ENCODE measurements around the gene ZBTB12. TPM values are rescaled to one million over a fixed set of nuclear protein-coding genes. Genes with fewer than 3 reads are reported as not detected.

Gene ZBTB12
- total RNA-seq, 4 donors from 2014 or later, result 0.83 to 2.8 (median 1.0) TPM

- 60 to 93% methylated on average over 3 to 5 of the region's 10 CpGs for WGBS, 2 donors
- TF ChIP-seq CTCF (IDR thresholded peaks at IDR 0.05), result no peak
- TF ChIP-seq POLR2A (IDR thresholded peaks at IDR 0.05), result no peak
- Histone ChIP-seq H3K36me3 (peaks cover 24 to 56% (median 41%) of the 10 kb centered on the region in 3 donors), H3K4me3 (no peak overlapping the region), H3K27me3 (no peaks in the 10 kb centered on the region), H3K27ac (no peak overlapping the region), H3K9me3 (no peaks in the 10 kb centered on the region), H3K4me1 (peaks cover 0 to 10% (median 0%) of the 10 kb centered on the region in 3 donors)
- intact Hi-C loops (cut with DNase I), result no loop called here
- no peak for DNase-seq
Observed at GRCh38 chr6:31879901-31880300, 22.0 kb downstream of the ZBTB12 start.

- intact Hi-C loops (cut with DNase I), result no loop called here
- 48 to 72% methylated on average over 8 to 10 of the region's 13 CpGs for WGBS, 2 donors
- TF ChIP-seq POLR2A (IDR thresholded peaks at IDR 0.05) (no peak), CTCF (IDR thresholded peaks at IDR 0.05) (peak in 1 of 6 experiments; percentile 12)
- Histone ChIP-seq H3K4me1 (peaks cover 0 to 10% (median 0%) of the 10 kb centered on the region in 3 donors), H3K27ac (peak overlapping the region in 2 of 4 donors; percentile 54 to 56), H3K4me3 (peak overlapping the region in 1 of 4 donors; percentile 34), H3K36me3 (peaks cover 24 to 49% (median 34%) of the 10 kb centered on the region in 3 donors), H3K9me3 (no peaks in the 10 kb centered on the region), H3K27me3 (no peaks in the 10 kb centered on the region)
- DNase-seq, result no peak
Observed at GRCh38 chr6:31879143-31879542, 22.7 kb downstream of the ZBTB12 start.

- Histone ChIP-seq H3K36me3 (peaks cover 21 to 45% (median 31%) of the 10 kb centered on the region in 3 donors), H3K4me1 (peaks cover 0 to 10% (median 0%) of the 10 kb centered on the region in 3 donors), H3K9me3 (no peaks in the 10 kb centered on the region), H3K4me3 (peak within 1 kb of the TSS in 1 of 4 donors; percentile 34), H3K27ac (peak within 1 kb of the TSS in 2 of 4 donors; percentile 54 to 56), H3K27me3 (no peaks in the 10 kb centered on the region)
- intact Hi-C loops (cut with DNase I), result no loop called here
- no peak for TF ChIP-seq CTCF (IDR thresholded peaks at IDR 0.05)
- TF ChIP-seq POLR2A (IDR thresholded peaks at IDR 0.05), result no peak
- WGBS, 2 donors, result 40 to 59% methylated on average over 1 to 15 of the region's 18 CpGs
- DNase-seq, result no peak
Observed at GRCh38 chr6:31878726-31879125, 23.2 kb downstream of the ZBTB12 start, which contains the start of gene SLC44A4. TSS of gene SLC44A4 (minus strand) at chr6:31878997. CDS start at chr6:31878980, 17 bp downstream.

- peaks cover 0 to 10% (median 0%) of the 10 kb centered on the region in 3 donors for H3K4me1 ChIP-seq
- no peak for TF ChIP-seq CTCF (IDR thresholded peaks at IDR 0.05)
- TF ChIP-seq POLR2A (IDR thresholded peaks at IDR 0.05), result no peak
- intact Hi-C loops (cut with DNase I), result no loop called here
- 87 to 100% methylated on average over 1 to 3 of the region's 3 CpGs for WGBS, 2 donors
- DNase-seq, result no peak
- peak overlapping the region in 1 of 4 donors; percentile 34 for H3K4me3 ChIP-seq
- no peaks in the 10 kb centered on the region for H3K9me3 ChIP-seq
- H3K36me3 ChIP-seq, result peaks cover 16 to 40% (median 26%) of the 10 kb centered on the region in 3 donors
- no peaks in the 10 kb centered on the region for H3K27me3 ChIP-seq
- peak overlapping the region in 1 of 4 donors; percentile 54 for H3K27ac ChIP-seq
Observed at GRCh38 chr6:31878222-31878621, 23.7 kb downstream of the ZBTB12 start.

- TF ChIP-seq POLR2A (IDR thresholded peaks at IDR 0.05), result peak in 1 of 4 donors; percentile 12
- TF ChIP-seq CTCF (IDR thresholded peaks at IDR 0.05), result no peak
- no peak for DNase-seq
- intact Hi-C loops (cut with DNase I), result no loop called here
- H3K4me3 ChIP-seq, result no peak overlapping the region
- no peaks in the 10 kb centered on the region for H3K27me3 ChIP-seq
- H3K27ac ChIP-seq, result peak overlapping the region in 1 of 4 donors; percentile 54
- peaks cover 0 to 10% (median 0%) of the 10 kb centered on the region in 3 donors for H3K4me1 ChIP-seq
- peaks cover 11 to 34% (median 22%) of the 10 kb centered on the region in 3 donors for H3K36me3 ChIP-seq
- 80% methylated on average over 2 to 4 of the region's 10 CpGs for WGBS, 2 donors
- H3K9me3 ChIP-seq, result no peaks in the 10 kb centered on the region
Observed at GRCh38 chr6:31877651-31878161, 24.2 kb downstream of the ZBTB12 start.

All from esophagus squamous epithelium (tissue), 5 donors.